Chondrocyte (in vitro differentiated cells): ENCODE results near the gene TENT4A. TPM values are rescaled to one million over a fixed set of nuclear protein-coding genes. Genes with fewer than 3 reads are reported as not detected.
A peak's percentile ranks its signal among the peaks of the same experiment; 100 is the strongest.

Source experiments
- DNase-seq: peaks from one replicate; pipeline ENCODE4 v3.0.0; 2021; ENCODE audit warnings: mixed read lengths, low spot score
- H3K27ac Mint-ChIP-seq: one replicate; pipeline ENCODE4 v1.8.0; 2021; ENCODE audit warnings: mild to moderate bottlenecking, moderate library complexity, mixed read lengths; ENCODE audit not compliant: unreplicated experiment
- H3K27me3 Mint-ChIP-seq: 2 replicates; pipeline ENCODE4 v1.8.0; 2021; ENCODE audit warnings: low read depth, mixed read lengths
- H3K36me3 Mint-ChIP-seq: 2 replicates; pipeline ENCODE4 v1.8.0; 2021; ENCODE audit warnings: low read depth, mixed read lengths
- H3K4me1 Mint-ChIP-seq: 2 replicates; pipeline ENCODE4 v1.8.0; 2021; ENCODE audit warnings: low read depth, mild to moderate bottlenecking, mixed read lengths
- H3K4me3 Mint-ChIP-seq: one replicate; pipeline ENCODE4 v1.8.0; 2021; ENCODE audit warnings: mild to moderate bottlenecking, moderate library complexity, mixed read lengths; ENCODE audit not compliant: unreplicated experiment
- H3K9me3 Mint-ChIP-seq: 2 replicates; pipeline ENCODE4 v1.8.0; 2021; ENCODE audit warnings: low read depth, mixed read lengths
- total RNA-seq: library from RNA; stranded (reverse); gene quantifications from 3 replicates; pipeline ENCODE4 v1.2.1, GENCODE V29; 2021
- TF ChIP-seq, protein P1 (sequence below): fragments of 200-600 bp; sonication (generic); IDR thresholded peaks from 2 replicates; pipeline ENCODE4 v1.5.0; 2021; ENCODE audit warnings: antibody characterized with exemption, mild to moderate bottlenecking, moderate library complexity

TENT4A gene
- total RNA-seq, 1 donor from 2014 or later, result 21.5 TPM

- no peak for DNase-seq
- H3K9me3 Mint-ChIP-seq, result no peaks in the 10 kb centered on the region
- no peak overlapping the region for H3K27ac Mint-ChIP-seq
- H3K4me3 Mint-ChIP-seq, result no peak overlapping the region
- TF ChIP-seq, protein P1, sequence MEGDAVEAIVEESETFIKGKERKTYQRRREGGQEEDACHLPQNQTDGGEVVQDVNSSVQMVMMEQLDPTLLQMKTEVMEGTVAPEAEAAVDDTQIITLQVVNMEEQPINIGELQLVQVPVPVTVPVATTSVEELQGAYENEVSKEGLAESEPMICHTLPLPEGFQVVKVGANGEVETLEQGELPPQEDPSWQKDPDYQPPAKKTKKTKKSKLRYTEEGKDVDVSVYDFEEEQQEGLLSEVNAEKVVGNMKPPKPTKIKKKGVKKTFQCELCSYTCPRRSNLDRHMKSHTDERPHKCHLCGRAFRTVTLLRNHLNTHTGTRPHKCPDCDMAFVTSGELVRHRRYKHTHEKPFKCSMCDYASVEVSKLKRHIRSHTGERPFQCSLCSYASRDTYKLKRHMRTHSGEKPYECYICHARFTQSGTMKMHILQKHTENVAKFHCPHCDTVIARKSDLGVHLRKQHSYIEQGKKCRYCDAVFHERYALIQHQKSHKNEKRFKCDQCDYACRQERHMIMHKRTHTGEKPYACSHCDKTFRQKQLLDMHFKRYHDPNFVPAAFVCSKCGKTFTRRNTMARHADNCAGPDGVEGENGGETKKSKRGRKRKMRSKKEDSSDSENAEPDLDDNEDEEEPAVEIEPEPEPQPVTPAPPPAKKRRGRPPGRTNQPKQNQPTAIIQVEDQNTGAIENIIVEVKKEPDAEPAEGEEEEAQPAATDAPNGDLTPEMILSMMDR, result no peak
- H3K27me3 Mint-ChIP-seq, result peaks cover 7% of the 10 kb centered on the region
- peaks cover 42% of the 10 kb centered on the region for H3K4me1 Mint-ChIP-seq
- peaks cover 2% of the 10 kb centered on the region for H3K36me3 Mint-ChIP-seq
Observed at GRCh38 chr5:6702633-6703032, 10.6 kb upstream of the TENT4A start.

- Mint-ChIP-seq H3K9me3 (no peaks in the 10 kb centered on the region), H3K4me1 (peaks cover 42% of the 10 kb centered on the region), H3K36me3 (peaks cover 2% of the 10 kb centered on the region), H3K27me3 (peaks cover 5% of the 10 kb centered on the region), H3K4me3 (peak overlapping the region; percentile 55), H3K27ac (peak overlapping the region; percentile 96)
- TF ChIP-seq, protein P1, result no peak
- DNase-seq, result no peak
Observed at GRCh38 chr5:6703806-6704205, 9.4 kb upstream of the TENT4A start.

GRCh38 chr5:6704361-6704851, 8.8 kb upstream of the TENT4A start:
- peaks cover 5% of the 10 kb centered on the region for H3K27me3 Mint-ChIP-seq
- H3K36me3 Mint-ChIP-seq, result peaks cover 2% of the 10 kb centered on the region
- H3K27ac Mint-ChIP-seq, result peak overlapping the region; percentile 96
- H3K4me1 Mint-ChIP-seq, result peaks cover 42% of the 10 kb centered on the region
- TF ChIP-seq, protein P1, result no peak
- no peaks in the 10 kb centered on the region for H3K9me3 Mint-ChIP-seq
- H3K4me3 Mint-ChIP-seq, result peak overlapping the region; percentile 55
- no peak for DNase-seq

DNA sequence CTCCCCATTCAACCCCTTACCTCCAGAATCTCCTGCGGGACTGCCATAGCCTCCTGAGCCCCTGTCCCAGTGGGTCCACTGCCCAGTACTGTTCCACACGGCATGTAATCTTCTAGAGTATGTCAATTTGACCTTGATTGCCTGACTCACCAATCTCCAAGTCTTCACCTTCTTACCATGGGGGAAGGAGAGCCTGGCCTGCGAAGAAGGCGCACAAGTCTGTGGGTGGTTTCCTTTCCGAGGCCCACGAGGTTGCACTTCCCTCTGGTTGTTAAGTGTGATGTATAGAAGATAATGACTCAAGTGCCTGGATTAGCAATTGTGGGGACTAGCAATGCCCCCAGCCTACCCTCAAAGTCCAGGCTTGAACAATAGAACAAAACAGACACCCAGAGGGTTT, 8.1 kb upstream of the TENT4A start:
- peaks cover 42% of the 10 kb centered on the region for H3K4me1 Mint-ChIP-seq
- peaks cover 2% of the 10 kb centered on the region for H3K36me3 Mint-ChIP-seq
- no peaks in the 10 kb centered on the region for H3K9me3 Mint-ChIP-seq
- no peak for DNase-seq
- TF ChIP-seq, protein P1, result no peak
- H3K27me3 Mint-ChIP-seq, result peaks cover 3% of the 10 kb centered on the region
- peak overlapping the region; percentile 55 for H3K4me3 Mint-ChIP-seq
- H3K27ac Mint-ChIP-seq, result peak overlapping the region; percentile 96

GRCh38 chr5:6705959-6706358, 7.3 kb upstream of the TENT4A start:
- Mint-ChIP-seq H3K9me3 (no peaks in the 10 kb centered on the region), H3K27me3 (no peaks in the 10 kb centered on the region), H3K27ac (peak overlapping the region; percentile 65), H3K4me3 (peak overlapping the region; percentile 14), H3K4me1 (peaks cover 42% of the 10 kb centered on the region), H3K36me3 (no peaks in the 10 kb centered on the region)
- TF ChIP-seq, protein P1, result no peak
- no peak for DNase-seq
